Tibial nerve (tissue), 4 donors: Measurements from ENCODE around the gene ARID1B. TPM values are rescaled to one million over a fixed set of nuclear protein-coding genes. Genes with fewer than 3 reads are reported as not detected.

Experiments used
- DNase-seq, 2 donors: peaks; one replicate each; pipeline ENCODE4 v3.0.0-alpha.2; 2019; ENCODE audit warnings: low spot score in 2 of 2
- H3K27ac ChIP-seq, 4 donors: fragments of 200-600 bp; sonication (generic) in 3 of 4; one replicate each; pipeline ENCODE4 v1.5.1; 2017 to 2019; ENCODE audit warnings: mild to moderate bottlenecking in 1 of 4
- H3K27me3 ChIP-seq, 2 donors: fragments of 200-600 bp; sonication (generic) in 1 of 2; one replicate each; pipeline versions ENCODE4 v1.5.1 to v1.6.0; 2017 to 2019
- H3K36me3 ChIP-seq, 3 donors: fragments of 200-600 bp; sonication (generic); one replicate each; pipeline ENCODE4 v1.5.1; 2018 to 2019
- H3K4me1 ChIP-seq, 4 donors: fragments of 200-600 bp; sonication (generic) in 3 of 4; one replicate each; pipeline ENCODE4 v1.5.1; 2017 to 2019
- H3K4me3 ChIP-seq, 4 donors: fragments of 200-600 bp; sonication (generic) in 3 of 4; one replicate each; pipeline ENCODE4 v1.5.1; 2017 to 2019; ENCODE audit warnings: mild to moderate bottlenecking in 1 of 4, moderate library complexity in 1 of 4
- H3K9me3 ChIP-seq, 4 donors: fragments of 200-600 bp; sonication (generic) in 3 of 4; one replicate each; pipeline ENCODE4 v1.5.1; 2017 to 2019
- EP300 ChIP-seq, 2 donors: sonication (generic); formaldehyde crosslinking; IDR thresholded peaks; one replicate each; pipeline ENCODE4 v1.6.1; 2017; ENCODE audit warnings: antibody characterized with exemption in 2 of 2, mild to moderate bottlenecking in 1 of 2
- POLR2A ChIP-seq, 2 donors: fragments of 450-650 bp; IDR thresholded peaks; one replicate each; pipeline ENCODE4 v1.6.1; 2017; ENCODE audit warnings: antibody characterized with exemption in 2 of 2, mild to moderate bottlenecking in 2 of 2, moderate library complexity in 2 of 2
- WGBS, 2 donors: methylation state at CpG; one replicate each; pipeline ENCODE4 v1.1.5; 2018; 5-methylcytosine and 5-hydroxymethylcytosine counted together
- total RNA-seq, 4 donors: library from RNA; depleted of rRNA; stranded (reverse); fragments of >200 nt; gene quantifications; one replicate each; pipeline ENCODE4 v1.1.0, GENCODE V29; 2016
- TF ChIP-seq, protein P1 (sequence below), 5 experiments: fragments of 200-600 bp in 3 of 5; fragments of 450-650 bp in 2 of 5; sonication (generic) in 3 of 5; IDR thresholded peaks; one replicate each; pipeline ENCODE4 v1.5.1; 2016 to 2019; ENCODE audit warnings: antibody characterized with exemption in 5 of 5, mild to moderate bottlenecking in 3 of 5, moderate library complexity in 2 of 5

ARID1B gene
- total RNA-seq, 4 donors from 2014 or later = 91.5 to 123 (median 110) TPM

DNA sequence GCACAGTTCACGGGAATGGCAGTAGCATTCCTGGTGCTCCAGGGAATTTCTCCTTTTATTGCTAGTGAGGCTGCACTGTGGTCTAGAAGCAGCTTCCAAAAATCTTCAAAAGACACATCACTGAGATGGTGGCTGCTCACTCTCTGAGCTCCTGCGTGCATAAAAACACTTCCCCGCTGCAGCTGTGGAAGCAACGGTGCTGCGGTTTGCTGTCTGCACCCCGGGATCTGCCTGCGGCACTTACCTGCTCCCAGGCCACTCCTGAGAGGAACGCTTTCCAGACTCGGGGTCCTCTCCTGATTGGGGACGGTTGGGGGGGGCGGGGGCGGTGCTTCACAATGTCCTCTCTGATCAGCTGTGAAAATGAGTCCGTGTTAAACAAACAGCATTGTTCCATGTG lies 468.3 kb downstream of the ARID1B start:
- no peak for DNase-seq
- Histone ChIP-seq H3K27ac (no peak overlapping the region), H3K27me3 (no peaks in the 10 kb centered on the region), H3K36me3 (no peaks in the 10 kb centered on the region), H3K9me3 (peaks cover 0 to 10% (median 0%) of the 10 kb centered on the region in 4 donors), H3K4me3 (no peak overlapping the region), H3K4me1 (peaks cover 0 to 24% (median 2%) of the 10 kb centered on the region in 4 donors)
- WGBS, 2 donors = 39 to 65% methylated on average over 11 to 13 of the region's 13 CpGs
- TF ChIP-seq EP300 (IDR thresholded peaks at IDR 0.05) = no peak
- TF ChIP-seq, protein P1, sequence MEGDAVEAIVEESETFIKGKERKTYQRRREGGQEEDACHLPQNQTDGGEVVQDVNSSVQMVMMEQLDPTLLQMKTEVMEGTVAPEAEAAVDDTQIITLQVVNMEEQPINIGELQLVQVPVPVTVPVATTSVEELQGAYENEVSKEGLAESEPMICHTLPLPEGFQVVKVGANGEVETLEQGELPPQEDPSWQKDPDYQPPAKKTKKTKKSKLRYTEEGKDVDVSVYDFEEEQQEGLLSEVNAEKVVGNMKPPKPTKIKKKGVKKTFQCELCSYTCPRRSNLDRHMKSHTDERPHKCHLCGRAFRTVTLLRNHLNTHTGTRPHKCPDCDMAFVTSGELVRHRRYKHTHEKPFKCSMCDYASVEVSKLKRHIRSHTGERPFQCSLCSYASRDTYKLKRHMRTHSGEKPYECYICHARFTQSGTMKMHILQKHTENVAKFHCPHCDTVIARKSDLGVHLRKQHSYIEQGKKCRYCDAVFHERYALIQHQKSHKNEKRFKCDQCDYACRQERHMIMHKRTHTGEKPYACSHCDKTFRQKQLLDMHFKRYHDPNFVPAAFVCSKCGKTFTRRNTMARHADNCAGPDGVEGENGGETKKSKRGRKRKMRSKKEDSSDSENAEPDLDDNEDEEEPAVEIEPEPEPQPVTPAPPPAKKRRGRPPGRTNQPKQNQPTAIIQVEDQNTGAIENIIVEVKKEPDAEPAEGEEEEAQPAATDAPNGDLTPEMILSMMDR (IDR thresholded peaks at IDR 0.05) = no peak

DNA sequence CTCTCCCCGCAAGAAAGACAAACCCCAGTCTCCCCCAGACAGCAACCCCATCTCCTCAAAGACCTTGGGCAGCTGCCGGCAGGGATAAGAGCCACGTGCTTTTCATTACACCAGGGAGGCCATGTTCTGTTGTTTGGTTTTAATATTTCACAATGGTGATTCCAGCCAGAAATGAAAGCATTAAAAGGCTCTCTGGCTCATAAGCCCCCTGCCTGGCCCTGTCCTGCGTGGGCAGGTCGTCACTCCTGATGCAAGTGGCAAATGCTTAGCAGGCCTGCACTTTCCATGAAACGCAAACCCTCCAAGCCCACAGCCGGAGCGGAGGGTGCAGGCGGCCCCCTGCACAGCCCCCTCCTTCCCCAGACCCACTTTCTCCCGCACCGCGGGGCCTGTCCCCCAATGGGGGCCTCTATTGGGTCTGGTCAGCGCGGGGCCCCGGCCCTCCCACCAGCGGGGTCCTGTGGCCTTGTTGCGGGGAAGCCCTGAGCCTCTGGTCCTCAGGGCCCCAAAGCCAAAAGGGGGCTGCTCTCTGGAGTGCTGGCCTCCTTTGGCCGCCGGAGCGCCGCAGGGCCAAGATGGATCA lies 469.0 kb downstream of the ARID1B start:
- peak overlapping the region in 1 of 4 donors; percentile 56 for H3K27ac ChIP-seq
- WGBS, 2 donors = 73 to 79% methylated on average over 18 to 21 of the region's 21 CpGs

DNA sequence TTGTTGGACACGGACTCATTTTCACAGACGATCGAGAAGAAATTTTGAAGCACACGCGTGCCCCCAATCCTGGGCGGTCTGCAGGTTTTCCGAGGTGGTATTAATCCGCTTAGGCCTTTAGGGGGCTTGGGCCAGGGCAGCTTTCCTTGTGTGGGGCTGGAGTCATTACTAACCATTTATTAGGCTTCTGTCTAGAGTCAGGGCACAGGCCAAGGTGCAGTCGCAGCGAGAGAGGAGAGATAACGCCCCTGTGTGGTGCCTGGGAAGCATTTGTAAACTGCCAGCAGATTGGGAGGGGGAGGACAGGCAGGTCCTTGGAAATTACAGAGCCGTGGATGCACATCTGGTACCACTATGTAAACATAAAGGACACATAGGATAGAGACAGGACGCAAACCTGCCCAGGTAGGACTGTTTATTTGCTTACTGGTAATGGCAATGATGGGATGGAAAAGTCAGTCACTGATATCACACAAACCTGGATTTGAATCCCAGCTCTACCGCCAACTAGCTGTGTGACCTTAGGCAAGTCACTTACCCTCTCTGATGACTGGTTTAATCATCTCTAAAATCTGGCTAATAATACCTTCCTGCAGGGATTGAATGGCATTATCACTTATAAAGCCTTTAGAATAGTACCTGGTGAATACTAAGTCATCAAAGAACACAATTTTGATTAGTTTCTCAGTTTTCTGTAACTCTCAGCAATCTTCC lies 469.8 kb downstream of the ARID1B start:
- Histone ChIP-seq H3K27me3 (no peaks in the 10 kb centered on the region), H3K27ac (no peak overlapping the region), H3K36me3 (no peaks in the 10 kb centered on the region), H3K4me3 (no peak overlapping the region), H3K9me3 (peaks cover 0 to 5% (median 0%) of the 10 kb centered on the region in 4 donors), H3K4me1 (peaks cover 0 to 20% (median 0%) of the 10 kb centered on the region in 4 donors)
- 83 to 89% methylated on average over 14 of the region's 14 CpGs for WGBS, 2 donors
- no peak for DNase-seq
- TF ChIP-seq POLR2A (IDR thresholded peaks at IDR 0.05) = no peak
- TF ChIP-seq EP300 (IDR thresholded peaks at IDR 0.05) = no peak
- TF ChIP-seq, protein P1 (IDR thresholded peaks at IDR 0.05) = no peak

More for the DNA sequence above, 469.0 kb downstream of the ARID1B start:
- Histone ChIP-seq H3K4me1 (peaks cover 0 to 20% (median 0%) of the 10 kb centered on the region in 4 donors), H3K27me3 (no peaks in the 10 kb centered on the region), H3K36me3 (no peaks in the 10 kb centered on the region), H3K9me3 (peaks cover 0 to 8% (median 0%) of the 10 kb centered on the region in 4 donors), H3K4me3 (no peak overlapping the region)
- DNase-seq = peak in 1 of 2 donors; percentile 47
- TF ChIP-seq POLR2A (IDR thresholded peaks at IDR 0.05) (no peak), EP300 (IDR thresholded peaks at IDR 0.05) (peak in 1 of 2 donors; percentile 18)

DNA sequence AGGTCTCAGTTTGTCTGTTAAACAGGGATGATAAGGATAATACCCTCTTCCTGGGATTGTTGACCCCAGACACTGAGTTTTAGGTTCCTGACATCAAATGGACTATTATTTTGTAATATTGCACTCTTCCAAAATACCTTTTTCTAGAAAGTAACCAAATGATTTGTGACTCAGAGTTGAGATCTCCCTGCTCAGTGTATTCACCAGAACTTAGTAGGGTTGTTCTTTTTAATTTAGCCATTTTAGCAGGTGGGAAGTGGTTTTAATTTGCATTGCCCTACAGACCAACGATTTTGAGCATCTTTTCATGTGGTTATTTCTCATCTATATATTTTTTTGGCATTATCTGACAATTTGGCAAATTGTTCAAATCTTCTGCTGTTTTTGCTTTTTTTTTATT lies 471.1 kb downstream of the ARID1B start:
- 56 to 67% methylated on average over 1 of the region's 1 CpG for WGBS, 2 donors
- DNase-seq = no peak
- Histone ChIP-seq H3K27ac (no peak overlapping the region), H3K9me3 (peaks cover 0 to 5% (median 0%) of the 10 kb centered on the region in 4 donors), H3K27me3 (no peaks in the 10 kb centered on the region), H3K36me3 (no peaks in the 10 kb centered on the region), H3K4me1 (peaks cover 0 to 20% (median 0%) of the 10 kb centered on the region in 4 donors), H3K4me3 (no peak overlapping the region)
- no peak for TF ChIP-seq POLR2A (IDR thresholded peaks at IDR 0.05)
- no peak for TF ChIP-seq EP300 (IDR thresholded peaks at IDR 0.05)

DNA sequence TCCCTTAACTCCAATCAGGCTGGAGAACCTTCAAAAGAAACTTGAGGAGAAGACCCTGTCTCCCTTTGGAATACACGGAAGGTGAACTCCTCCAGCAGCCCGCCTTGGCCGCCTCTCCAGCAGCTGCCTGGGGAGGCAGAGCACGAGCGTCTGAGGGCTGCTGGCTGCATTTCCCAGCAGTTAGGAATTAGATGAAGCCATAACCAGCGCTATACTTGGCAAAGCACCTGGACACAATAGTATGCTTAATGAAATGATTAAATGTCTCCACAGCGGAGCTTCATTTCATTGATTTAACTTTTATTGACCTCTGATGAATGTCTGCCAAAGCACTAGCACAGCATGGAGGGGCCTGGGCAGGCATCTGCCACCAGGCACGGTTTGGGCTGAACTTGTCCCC lies 472.6 kb downstream of the ARID1B start:
- no peaks in the 10 kb centered on the region for H3K36me3 ChIP-seq
- peaks cover 0 to 16% (median 0%) of the 10 kb centered on the region in 4 donors for H3K4me1 ChIP-seq
- H3K27ac ChIP-seq = no peak overlapping the region
- TF ChIP-seq, protein P1 (IDR thresholded peaks at IDR 0.05) = no peak
- no peak for TF ChIP-seq POLR2A (IDR thresholded peaks at IDR 0.05)
- no peak for TF ChIP-seq EP300 (IDR thresholded peaks at IDR 0.05)
- no peak for DNase-seq
- no peaks in the 10 kb centered on the region for H3K27me3 ChIP-seq
- no peak overlapping the region for H3K4me3 ChIP-seq
- WGBS, 2 donors = 70 to 85% methylated on average over 8 of the region's 8 CpGs
- H3K9me3 ChIP-seq = peaks cover 0 to 2% (median 0%) of the 10 kb centered on the region in 4 donors
